ENCODE measurements around the gene ANK2.

Gene ANK2

DNA sequence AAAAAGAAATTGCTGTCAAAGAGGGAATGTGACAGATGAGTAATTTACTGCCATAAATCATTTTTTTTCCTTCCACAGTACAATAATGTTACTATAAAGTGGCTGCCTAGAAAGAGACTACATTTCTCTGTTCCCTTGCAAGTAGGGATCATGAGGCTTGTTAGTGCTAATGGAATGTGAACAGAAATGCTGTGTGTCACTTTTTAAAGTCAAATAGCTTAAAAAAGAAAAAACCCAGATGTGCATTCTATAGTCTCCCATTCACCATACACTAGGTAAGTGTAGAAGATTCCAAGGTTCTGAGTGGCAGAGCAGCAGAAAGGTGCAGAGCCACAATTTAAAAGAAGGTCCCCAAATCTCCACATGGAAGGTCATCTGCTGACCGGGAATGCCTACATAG lies 383.7 kb downstream of the ANK2 start:
- in situ Hi-C loops (cut with HindIII; ENCODE audit: low sequenced_read_pairs): no loop called here
